H1 (cell line): ENCODE results near the gene TMEM252. TPM values are rescaled to one million over a fixed set of nuclear protein-coding genes. Genes with fewer than 3 reads are reported as not detected.

Source experiments
- CTCF ChIA-PET: fragments of 300-600 bp; sonication (Branson Sonifier 250); formaldehyde crosslinking; loops from one replicate; lab custom pipeline; 2021; ENCODE audit not compliant: partially characterized antibody; lab: Charles Lee
- POLR2A ChIA-PET: fragments of 300-600 bp; sonication (Branson Sonifier 250); formaldehyde crosslinking; loops from one replicate; lab custom pipeline; 2021; ENCODE audit warnings: inconsistent platforms; ENCODE audit not compliant: partially characterized antibody; lab: Charles Lee
- DNase-seq, 2 experiments: peaks; one replicate each; pipeline versions ENCODE4 v3.0.0 to v3.0.0-alpha.2; 2010 to 2022; ENCODE audit warnings: low spot score in 2 of 2, low read depth in 1 of 2, mixed read lengths in 1 of 2
- FAIRE-seq: peaks from 2 replicates; lab custom pipeline; 2011; peaks lifted over from hg19 to GRCh38; lab: Jason Lieb, UNC
- H2AFZ ChIP-seq: 2 replicates; pipeline ENCODE4 v1.8.1; 2012; ENCODE audit warnings: low read length, inconsistent platforms
- H2AK5ac ChIP-seq: 2 replicates; pipeline ENCODE4 v1.6.1; 2013; ENCODE audit warnings: low read depth, low read length
- H2BK120ac ChIP-seq: replicated peaks from 2 replicates; pipeline ENCODE3; 2013; ENCODE audit warnings: low read depth, low read length, inconsistent platforms
- H2BK12ac ChIP-seq: 2 replicates; pipeline ENCODE4 v1.6.1; 2013; ENCODE audit warnings: low read depth, low read length
- H2BK15ac ChIP-seq: 2 replicates; pipeline ENCODE4 v1.6.1; 2013; ENCODE audit warnings: low read length
- H2BK20ac ChIP-seq: 2 replicates; pipeline ENCODE4 v1.6.1; 2013; ENCODE audit warnings: low read length
- H2BK5ac ChIP-seq: 2 replicates; pipeline ENCODE4 v1.6.1; 2013; ENCODE audit warnings: low read depth, low read length
- H3K14ac ChIP-seq: 2 replicates; pipeline ENCODE4 v1.6.1; 2013; ENCODE audit warnings: inconsistent platforms; ENCODE audit not compliant: insufficient read length
- H3K18ac ChIP-seq: 2 replicates; pipeline ENCODE4 v1.6.1; 2013; ENCODE audit warnings: low read length; ENCODE audit errors: extremely low read depth
- H3K23ac ChIP-seq: 2 replicates; pipeline ENCODE4 v1.6.1; 2013; ENCODE audit warnings: inconsistent platforms; ENCODE audit not compliant: insufficient read length
- H3K23me2 ChIP-seq: 2 replicates; pipeline ENCODE4 v1.6.1; 2013; ENCODE audit warnings: low read depth, low read length
- H3K27ac ChIP-seq: 2 replicates; pipeline ENCODE4 v1.6.1; 2011; ENCODE audit warnings: low read depth, low read length, inconsistent platforms
- H3K27me3 ChIP-seq, 4 experiments: replicated peaks in 1 of 4; 1 replicate in 1 of 4; 2 replicates in 3 of 4; pipeline versions ENCODE4 v1.6.1 to v1.8.1; 2011 to 2013; ENCODE audit warnings: low read length in 3 of 4, mild to moderate bottlenecking in 3 of 4, inconsistent platforms in 2 of 4, mixed read lengths in 2 of 4, moderate library complexity in 1 of 4; ENCODE audit not compliant: control insufficient read depth in 3 of 4, insufficient read depth in 3 of 4; ENCODE audit errors: extremely low read depth in 1 of 4
- H3K36me3 ChIP-seq, 4 experiments: 2 replicates each; pipeline versions ENCODE4 v1.6.1 to v1.8.1; 2011 to 2013; ENCODE audit warnings: mild to moderate bottlenecking in 4 of 4, low read length in 3 of 4, moderate library complexity in 2 of 4, control low read depth in 1 of 4, inconsistent platforms in 1 of 4; ENCODE audit not compliant: insufficient read depth in 4 of 4, control insufficient read depth in 2 of 4
- H3K4ac ChIP-seq: replicated peaks from 2 replicates; pipeline ENCODE3; 2013; ENCODE audit warnings: low read length, low read depth, mixed read lengths, inconsistent platforms; ENCODE audit not compliant: insufficient read length
- H3K4me1 ChIP-seq, 4 experiments: replicated peaks in 1 of 4; 1 replicate in 1 of 4; 2 replicates in 3 of 4; pipeline versions ENCODE4 v1.6.1 to v1.8.1; 2011 to 2013; ENCODE audit warnings: low read length in 3 of 4, inconsistent platforms in 2 of 4, mixed read lengths in 1 of 4; ENCODE audit not compliant: insufficient read depth in 4 of 4, control insufficient read depth in 3 of 4
- H3K4me2 ChIP-seq, 2 experiments: 2 replicates each; pipeline versions ENCODE4 v1.6.1 to v1.8.1; 2011 to 2013; ENCODE audit warnings: low read depth in 2 of 2, low read length in 2 of 2, control low read depth in 1 of 2, inconsistent platforms in 1 of 2, mild to moderate bottlenecking in 1 of 2; ENCODE audit not compliant: insufficient read depth in 1 of 2
- H3K4me3 ChIP-seq, 4 experiments: fragments of 200-600, 300-600 bp in 1 of 4; sonication (generic), shearing (Covaris generic), sonication (Bioruptor Twin) in 1 of 4; 2 replicates each; pipeline versions ENCODE4 v1.5.1 to v1.8.1; 2011 to 2016; ENCODE audit warnings: low read length in 4 of 4, low read depth in 3 of 4, control low read depth in 2 of 4, inconsistent platforms in 2 of 4, mild to moderate bottlenecking in 2 of 4, mixed read lengths in 1 of 4, moderate library complexity in 1 of 4; ENCODE audit not compliant: insufficient read depth in 2 of 4; ENCODE audit errors: extremely low read depth in 1 of 4
- H3K56ac ChIP-seq: replicated peaks from 2 replicates; pipeline ENCODE3; 2013; ENCODE audit warnings: low read depth, mild to moderate bottlenecking, mixed read lengths, low read length, inconsistent platforms; ENCODE audit not compliant: insufficient read length
- H3K79me1 ChIP-seq: 2 replicates; pipeline ENCODE4 v1.6.1; 2013; ENCODE audit warnings: low read depth, low read length, control low read depth
- H3K79me2 ChIP-seq, 2 experiments: 2 replicates each; pipeline versions ENCODE4 v1.6.1 to v1.8.1; 2012 to 2013; ENCODE audit warnings: low read length in 2 of 2, mild to moderate bottlenecking in 2 of 2, inconsistent platforms in 1 of 2; ENCODE audit not compliant: insufficient read depth in 2 of 2, control insufficient read depth in 1 of 2
- H3K9ac ChIP-seq, 4 experiments: replicated peaks in 1 of 4; 1 replicate in 1 of 4; 2 replicates in 3 of 4; pipeline versions ENCODE4 v1.6.1 to v1.8.1; 2011 to 2013; ENCODE audit warnings: low read depth in 3 of 4, low read length in 3 of 4, control low read depth in 2 of 4, mild to moderate bottlenecking in 2 of 4, moderate library complexity in 2 of 4, inconsistent platforms in 1 of 4; ENCODE audit errors: extremely low read depth in 1 of 4
- H3K9me3 ChIP-seq, 2 experiments: 2 replicates each; pipeline versions ENCODE4 v1.6.1 to v1.8.1; 2012 to 2013; ENCODE audit warnings: mild to moderate bottlenecking in 2 of 2, moderate library complexity in 2 of 2, control low read depth in 1 of 2, inconsistent platforms in 1 of 2, low read depth in 1 of 2, low read length in 1 of 2, mixed read lengths in 1 of 2; ENCODE audit not compliant: insufficient read depth in 2 of 2
- H4K20me1 ChIP-seq, 2 experiments: replicated peaks in 1 of 2; 2 replicates each; pipeline versions ENCODE3 to v1.8.1; 2011 to 2013; ENCODE audit warnings: inconsistent platforms in 2 of 2, low read length in 2 of 2, mild to moderate bottlenecking in 1 of 2; ENCODE audit not compliant: insufficient read depth in 2 of 2, control insufficient read depth in 1 of 2
- H4K5ac ChIP-seq: 2 replicates; pipeline ENCODE4 v1.6.1; 2013; ENCODE audit warnings: low read length, low read depth, mixed read lengths, inconsistent platforms; ENCODE audit not compliant: insufficient read length
- H4K8ac ChIP-seq: 2 replicates; pipeline ENCODE4 v1.8.0; 2013; ENCODE audit warnings: mild to moderate bottlenecking, moderate library complexity, low read length, inconsistent platforms; ENCODE audit not compliant: insufficient read depth; ENCODE audit errors: extremely low read depth
- H4K91ac ChIP-seq: replicated peaks from 2 replicates; pipeline ENCODE3; 2013; ENCODE audit warnings: low read length, mixed read lengths, inconsistent platforms; ENCODE audit not compliant: insufficient read length
- BACH1 ChIP-seq: IDR thresholded peaks from 2 replicates; pipeline ENCODE4 v1.6.1; 2012; ENCODE audit warnings: low read length, improper control_type of control experiment
- CTBP2 ChIP-seq: IDR thresholded peaks from 2 replicates; pipeline ENCODE4 v1.7.0; 2011; ENCODE audit warnings: borderline replicate concordance, mild to moderate bottlenecking, moderate library complexity, mixed read lengths, low read length; ENCODE audit not compliant: insufficient read depth, insufficient read length
- NRF1 ChIP-seq: IDR thresholded peaks from 2 replicates; pipeline ENCODE4 v1.6.1; 2011; ENCODE audit warnings: mild to moderate bottlenecking, low read depth, low read length, improper control_type of control experiment
- RAD21 ChIP-seq, 2 experiments: IDR thresholded peaks in 1 of 2; conservative IDR thresholded peaks in 1 of 2; 2 replicates each; pipeline ENCODE4 v1.6.1; 2011; ENCODE audit warnings: low read depth in 2 of 2, low read length in 2 of 2, improper control_type of control experiment in 1 of 2, inconsistent platforms in 1 of 2, mild to moderate bottlenecking in 1 of 2, moderate library complexity in 1 of 2
- RXRA ChIP-seq: IDR thresholded peaks from 2 replicates; pipeline ENCODE4 v1.6.1; 2011; ENCODE audit warnings: low read depth, mild to moderate bottlenecking, low read length, moderate library complexity; ENCODE audit not compliant: insufficient read depth
- SP2 ChIP-seq: IDR thresholded peaks from 2 replicates; pipeline ENCODE4 v1.6.1; 2012; ENCODE audit warnings: mild to moderate bottlenecking, low read length, inconsistent platforms
- SRF ChIP-seq: IDR thresholded peaks from 2 replicates; pipeline ENCODE4 v1.6.1; 2011; ENCODE audit warnings: mild to moderate bottlenecking, low read depth, low read length, moderate library complexity
- TBP ChIP-seq: IDR thresholded peaks from 2 replicates; pipeline ENCODE4 v1.6.1; 2011; ENCODE audit warnings: low read depth, low read length, improper control_type of control experiment
- ZNF274 ChIP-seq: IDR thresholded peaks from 2 replicates; pipeline ENCODE4 v1.7.0; 2012; ENCODE audit warnings: low read length, borderline replicate concordance; ENCODE audit errors: extremely low read depth
- polyA plus RNA-seq, 7 experiments: library from polyadenylated mRNA; depleted of rRNA in 3 of 7; stranded (reverse) in 5 of 7; unstranded in 2 of 7; fragments of >200 nt in 5 of 7; fragments of 200-250 nt in 2 of 7; gene quantifications; 1 replicate in 5 of 7; 2 replicates in 1 of 7; 4 replicates in 1 of 7; pipeline versions ENCODE4 v1.2.1 to v1.2.3, GENCODE V29; 2011 to 2013; ENCODE audit warnings: missing spikeins in 2 of 7, mixed read lengths in 2 of 7
- total RNA-seq: library from RNA; stranded (reverse); fragmentation: NEBNext Ultra II Directional; extraction: Animal tissue kit (Norgen Biotek cat#: 25700); gene quantifications from 2 replicates; pipeline ENCODE4 v1.2.1, GENCODE V29; 2021

Gene TMEM252
- total and polyA plus RNA-seq, 2 of the 8 experiments (the other 6 are each of a cell fraction or from before 2014, with no cell fraction given): not detected

DNA sequence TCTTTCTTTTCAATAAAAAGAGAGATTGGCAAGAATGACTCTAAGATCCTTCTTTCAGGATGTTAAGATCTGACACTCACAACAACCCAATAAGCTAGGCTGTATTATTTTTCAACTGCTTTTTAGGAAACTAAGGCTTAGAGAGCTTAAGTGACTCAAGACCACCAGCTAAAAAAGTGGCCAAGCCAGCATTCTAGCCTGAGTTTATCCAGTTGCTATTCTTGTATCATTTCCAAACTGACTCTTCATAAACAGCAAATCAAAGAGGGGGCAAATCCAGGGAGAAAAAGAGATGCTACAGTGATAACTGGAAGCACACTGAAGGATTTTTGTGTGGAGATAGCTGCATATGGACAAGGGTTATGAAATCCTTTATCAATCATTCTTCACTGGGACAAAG is 47.1 kb downstream of the TMEM252 start:
- no peak overlapping the region for H3K14ac ChIP-seq
- H2AK5ac ChIP-seq: no peak overlapping the region
- H3K56ac ChIP-seq: no peak overlapping the region
- no peaks in the 10 kb centered on the region for H3K23me2 ChIP-seq
- H3K79me1 ChIP-seq: no peaks in the 10 kb centered on the region
- H3K18ac ChIP-seq: no peak overlapping the region
- H3K4me2 ChIP-seq: no peak overlapping the region
- POLR2A ChIA-PET: no interaction called here
- no peaks in the 10 kb centered on the region for H3K9me3 ChIP-seq
- H4K20me1 ChIP-seq: no peaks in the 10 kb centered on the region
- H2BK15ac ChIP-seq: no peak overlapping the region
- no peak overlapping the region for H4K5ac ChIP-seq
- peaks cover 0 to 8% (median 2%) of the 10 kb centered on the region in 4 experiments; a peak in 4 of 7 replicates for H3K27me3 ChIP-seq
- no peak overlapping the region for H3K4ac ChIP-seq
- FAIRE-seq (no peak), DNase-seq (no peak)
- no peak overlapping the region for H2AFZ ChIP-seq
- no peaks in the 10 kb centered on the region for H3K79me2 ChIP-seq
- no peak overlapping the region for H2BK20ac ChIP-seq
- H3K4me3 ChIP-seq: no peak overlapping the region
- no peak overlapping the region for H2BK120ac ChIP-seq
- H3K9ac ChIP-seq: no peak overlapping the region
- H4K8ac ChIP-seq: no peak overlapping the region
- no peak overlapping the region for H4K91ac ChIP-seq
- no peaks in the 10 kb centered on the region for H3K4me1 ChIP-seq
- H3K36me3 ChIP-seq: no peaks in the 10 kb centered on the region
- H2BK12ac ChIP-seq: no peak overlapping the region
- CTCF ChIA-PET: interaction anchor here (0.7 to 3.9 kb wide), 4 partner anchors 13 to 76 kb away, joined by 3 to 25 read pairs (median 5); no protein-coding TSS in a partner anchor
- H3K27ac ChIP-seq: no peak overlapping the region
- H2BK5ac ChIP-seq: no peak overlapping the region
- TF ChIP-seq RAD21 (IDR thresholded peaks at IDR 0.05 in 1 of 2, conservative IDR thresholded peaks at IDR 0.05 in 1 of 2; ENCODE audit: low read depth in 2 of 2, low read length in 2 of 2) (no peak), TBP (no peak), NRF1 (no peak), ZNF274 (no peak), BACH1 (no peak), SP2 (no peak), CTBP2 (no peak), RXRA (no peak), SRF (no peak)
- H3K23ac ChIP-seq: no peak overlapping the region
